Anterior cingulate cortex (tissue), 58 donors: ENCODE measurements around the gene SPINK5.

Experiments
- DNase-seq, 58 donors: peaks; one replicate each; lab custom pipeline; 2025; lab: John Stamatoyannopoulos, UW

Gene SPINK5

GRCh38 chr5:148168246-148168645 is 104.5 kb downstream of the SPINK5 start, which contains the start of gene SPINK14:
Gene SPINK14 (plus strand): TSS chr5:148168546. CDS start chr5:148169733, 1,187 bp downstream.
- DNase-seq: no peak

GRCh38 chr5:148172377-148172776 is 108.6 kb downstream of the SPINK5 start:
- DNase-seq: no peak

- DNase-seq: no peak
Observed at GRCh38 chr5:148176480-148176879, 112.7 kb downstream of the SPINK5 start.

DNA sequence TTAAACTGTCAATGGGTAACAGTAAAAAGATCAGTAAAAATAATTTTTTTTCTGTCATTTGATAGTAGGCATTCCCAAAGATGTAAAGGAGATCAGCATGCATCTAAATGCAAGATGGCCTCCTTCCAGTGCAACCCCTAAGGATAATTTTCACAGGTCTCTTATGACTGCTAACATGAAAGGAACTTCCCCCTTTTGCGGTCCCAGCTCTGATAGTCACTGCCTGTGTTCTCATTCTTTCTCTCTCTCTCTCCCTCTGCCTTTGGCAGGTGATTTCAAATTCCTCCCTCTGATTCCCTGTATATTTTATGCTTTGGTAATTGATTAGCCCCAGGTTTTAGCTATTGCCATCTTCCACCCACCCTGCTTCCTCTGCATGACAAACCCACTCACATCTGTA is 113.4 kb downstream of the SPINK5 start:
- no peak for DNase-seq

DNA sequence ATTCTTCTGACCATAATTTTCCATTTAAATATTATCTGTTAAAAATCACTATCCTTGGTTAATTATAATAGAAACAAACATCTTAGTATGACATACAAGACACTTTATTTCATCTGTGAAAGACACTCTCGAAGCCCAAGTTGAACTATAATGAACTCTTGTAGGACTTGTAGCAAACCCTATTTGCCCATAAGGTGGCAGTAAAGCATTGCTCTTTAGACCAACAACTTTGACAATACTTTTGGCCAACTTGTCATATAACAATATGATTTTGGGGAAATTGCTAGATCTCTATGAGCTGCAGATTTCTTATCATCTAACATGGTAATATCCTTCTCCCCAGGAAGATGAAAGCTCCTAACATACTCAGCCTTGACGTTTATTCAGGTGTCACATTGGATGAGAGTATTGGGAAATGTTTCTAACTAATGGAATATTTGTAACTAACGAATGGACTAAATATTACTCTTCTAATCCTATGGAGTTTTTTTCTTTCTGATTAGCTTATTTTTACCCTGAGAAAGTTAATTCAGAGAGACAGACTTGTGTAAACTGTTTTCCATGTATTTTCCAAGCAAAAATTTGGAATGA is 115.5 kb downstream of the SPINK5 start:
- peak in 3 of 58 donors; percentile 0 to 50 (median 28) for DNase-seq

DNA sequence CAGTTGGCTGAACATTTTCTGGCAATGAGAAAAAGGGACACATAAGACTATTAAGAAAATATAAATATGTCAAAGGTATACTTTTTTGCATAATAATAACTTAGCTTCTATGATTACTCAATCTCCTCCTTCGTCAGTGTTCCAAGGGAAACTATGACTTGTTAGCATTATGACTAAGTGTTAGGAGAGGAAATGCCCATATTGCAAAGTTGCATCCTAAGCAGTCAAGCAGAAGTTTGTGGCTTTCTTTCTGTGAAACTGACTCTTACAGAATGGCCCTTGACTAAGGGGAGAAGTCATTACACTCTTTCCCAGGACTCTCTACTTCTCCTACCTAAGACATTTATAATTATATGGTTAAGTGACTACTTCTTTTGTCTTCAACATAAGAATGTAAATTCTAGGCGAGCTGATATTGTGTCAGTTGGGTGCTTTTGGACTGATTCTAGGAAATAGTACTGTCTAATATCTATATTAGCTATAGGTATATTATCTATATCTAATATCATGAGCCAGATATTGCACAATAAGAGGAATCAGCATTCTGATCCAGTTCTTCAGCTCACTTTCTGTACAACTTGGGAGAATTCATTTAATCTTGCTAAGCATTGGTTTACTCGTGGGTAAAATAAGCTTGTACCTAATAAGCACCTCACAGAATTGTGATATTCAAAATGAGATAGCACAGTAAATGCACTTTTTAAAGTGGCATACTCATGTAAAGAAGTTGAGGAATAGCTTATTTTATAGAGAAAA is 122.6 kb downstream of the SPINK5 start:
- DNase-seq: no peak
